Stomach (tissue), 4 donors: ENCODE data around the gene PIGR.

ENCODE experiments used
- CTCF ChIP-seq, 7 experiments: fragments of 450-650 bp in 4 of 7; fragments of 200-600 bp in 3 of 7; sonication (generic) in 3 of 7; IDR thresholded peaks; one replicate each; pipeline ENCODE4 v1.5.1; 2016 to 2019; ENCODE audit warnings: antibody characterized with exemption in 7 of 7, control low read depth in 2 of 7, mild to moderate bottlenecking in 1 of 7
- POLR2AphosphoS5 ChIP-seq, 3 donors: sonication (generic); formaldehyde crosslinking; IDR thresholded peaks; one replicate each; pipeline ENCODE4 v1.6.1; 2016; ENCODE audit warnings: antibody characterized with exemption in 3 of 3

- no peak for TF ChIP-seq CTCF (IDR thresholded peaks at IDR 0.05)
- TF ChIP-seq POLR2AphosphoS5 (IDR thresholded peaks at IDR 0.05), result no peak
These were observed 43.6 kb downstream of the PIGR start for GRCh38 chr1:206902702-206903101.
